Measurements from ENCODE around the gene ZG16B.

- TF ChIP-seq, protein P1, sequence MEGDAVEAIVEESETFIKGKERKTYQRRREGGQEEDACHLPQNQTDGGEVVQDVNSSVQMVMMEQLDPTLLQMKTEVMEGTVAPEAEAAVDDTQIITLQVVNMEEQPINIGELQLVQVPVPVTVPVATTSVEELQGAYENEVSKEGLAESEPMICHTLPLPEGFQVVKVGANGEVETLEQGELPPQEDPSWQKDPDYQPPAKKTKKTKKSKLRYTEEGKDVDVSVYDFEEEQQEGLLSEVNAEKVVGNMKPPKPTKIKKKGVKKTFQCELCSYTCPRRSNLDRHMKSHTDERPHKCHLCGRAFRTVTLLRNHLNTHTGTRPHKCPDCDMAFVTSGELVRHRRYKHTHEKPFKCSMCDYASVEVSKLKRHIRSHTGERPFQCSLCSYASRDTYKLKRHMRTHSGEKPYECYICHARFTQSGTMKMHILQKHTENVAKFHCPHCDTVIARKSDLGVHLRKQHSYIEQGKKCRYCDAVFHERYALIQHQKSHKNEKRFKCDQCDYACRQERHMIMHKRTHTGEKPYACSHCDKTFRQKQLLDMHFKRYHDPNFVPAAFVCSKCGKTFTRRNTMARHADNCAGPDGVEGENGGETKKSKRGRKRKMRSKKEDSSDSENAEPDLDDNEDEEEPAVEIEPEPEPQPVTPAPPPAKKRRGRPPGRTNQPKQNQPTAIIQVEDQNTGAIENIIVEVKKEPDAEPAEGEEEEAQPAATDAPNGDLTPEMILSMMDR (IDR thresholded peaks at IDR 0.05): no peak
- TF ChIP-seq EZH2 (IDR thresholded peaks at IDR 0.05; ENCODE audit: borderline replicate concordance, insufficient read depth, low read depth, low read length, poor library complexity, severe bottlenecking): no peak
Observed at GRCh38 chr16:2824626-2825025, 5.5 kb upstream of the ZG16B start.
